ENCODE measurements around the gene CLSTN1. TPM values are rescaled to one million over a fixed set of nuclear protein-coding genes. Genes with fewer than 3 reads are reported as not detected.
A peak's percentile ranks its signal among the peaks of the same experiment; 100 is the strongest.
"Not testable (repeated sequence)": the region's sequence is repeated elsewhere in the genome, so short reads cannot be mapped to it uniquely, and the experiment has no call there.

Gene CLSTN1
- total RNA-seq, 1 donor from 2014 or later: 110 TPM

DNA sequence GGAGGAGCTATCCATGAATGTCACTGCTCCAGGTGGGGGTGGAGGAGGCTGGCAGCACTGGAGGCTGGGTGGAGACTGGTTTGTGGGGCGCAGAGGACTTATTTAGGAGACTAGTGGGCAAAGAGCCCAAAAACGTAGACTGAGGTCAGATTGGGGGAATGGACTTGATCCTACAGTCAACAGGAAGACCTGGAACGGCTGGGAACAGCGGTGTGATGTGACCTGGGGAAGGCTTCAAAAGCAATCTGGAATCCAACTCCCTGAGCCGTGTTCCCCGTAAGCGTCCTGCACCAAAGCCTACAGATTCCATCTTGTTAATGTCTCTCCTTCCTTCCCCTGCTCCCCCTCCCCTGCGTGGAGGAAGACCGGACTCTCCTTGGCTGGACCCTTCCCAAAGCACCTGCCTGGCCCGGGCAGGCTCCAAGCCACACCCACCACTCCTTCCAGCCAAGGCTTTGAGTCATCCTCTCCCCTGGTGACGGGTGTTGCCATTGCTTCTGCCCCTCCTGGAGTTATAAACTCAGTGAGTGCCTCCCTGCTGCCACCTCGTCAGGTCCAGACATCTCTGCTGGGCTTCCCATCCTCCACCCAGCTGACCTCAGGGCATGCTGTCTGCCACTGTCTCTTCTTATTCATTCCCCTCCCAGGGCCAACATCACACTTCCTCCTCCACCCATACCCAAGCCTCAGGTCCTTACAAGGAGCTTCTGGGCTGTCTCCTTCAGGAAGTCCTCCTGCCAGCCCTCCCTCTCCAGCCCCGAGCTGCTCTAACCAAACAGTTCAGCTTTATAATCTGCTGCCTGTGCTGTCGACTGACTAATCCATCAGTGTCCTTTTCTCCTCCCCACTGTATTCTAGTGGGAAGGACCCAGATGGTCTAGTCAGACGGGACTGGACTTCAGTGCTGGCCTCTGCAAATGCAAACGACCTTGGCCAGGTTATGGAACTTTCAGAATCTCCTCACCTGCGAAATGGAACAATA is 1.6 kb upstream of the CLSTN1 start:
- DNase-seq: peak; percentile 73

DNA sequence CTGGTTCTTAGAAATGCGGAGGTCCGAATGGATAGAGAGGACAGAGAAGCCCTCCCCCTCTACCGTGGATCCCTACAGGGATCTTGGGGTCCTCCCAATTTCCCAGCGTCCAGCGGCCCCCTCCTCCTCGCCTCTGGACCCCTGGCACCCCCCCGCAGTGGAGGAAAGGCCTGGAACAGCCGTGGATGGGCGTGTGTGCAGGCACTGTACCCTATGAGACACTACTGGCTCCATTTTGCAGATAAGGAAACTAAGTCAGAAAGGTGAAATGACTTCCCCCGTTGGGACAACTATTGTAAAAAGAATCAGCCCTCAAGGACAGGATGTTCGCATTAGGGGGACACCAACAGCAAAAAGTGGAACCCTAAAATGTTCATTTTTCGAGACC is 931 bp upstream of the CLSTN1 start:
- no peak for DNase-seq

DNA sequence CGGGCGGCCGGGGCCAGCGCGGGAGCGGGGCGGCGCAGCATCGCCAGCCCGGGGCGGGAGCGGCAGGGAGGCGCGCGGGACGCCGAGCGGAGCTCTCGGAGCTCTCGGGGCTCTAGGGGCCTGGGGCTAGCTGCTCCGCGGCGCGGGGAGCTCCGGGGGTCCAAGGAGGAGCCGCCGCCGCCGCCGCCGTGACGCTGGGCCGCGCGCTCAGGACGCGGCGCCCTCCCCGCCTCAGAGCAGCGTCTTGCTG is 147 bp downstream of the CLSTN1 start:
- DNase-seq: no peak

DNA sequence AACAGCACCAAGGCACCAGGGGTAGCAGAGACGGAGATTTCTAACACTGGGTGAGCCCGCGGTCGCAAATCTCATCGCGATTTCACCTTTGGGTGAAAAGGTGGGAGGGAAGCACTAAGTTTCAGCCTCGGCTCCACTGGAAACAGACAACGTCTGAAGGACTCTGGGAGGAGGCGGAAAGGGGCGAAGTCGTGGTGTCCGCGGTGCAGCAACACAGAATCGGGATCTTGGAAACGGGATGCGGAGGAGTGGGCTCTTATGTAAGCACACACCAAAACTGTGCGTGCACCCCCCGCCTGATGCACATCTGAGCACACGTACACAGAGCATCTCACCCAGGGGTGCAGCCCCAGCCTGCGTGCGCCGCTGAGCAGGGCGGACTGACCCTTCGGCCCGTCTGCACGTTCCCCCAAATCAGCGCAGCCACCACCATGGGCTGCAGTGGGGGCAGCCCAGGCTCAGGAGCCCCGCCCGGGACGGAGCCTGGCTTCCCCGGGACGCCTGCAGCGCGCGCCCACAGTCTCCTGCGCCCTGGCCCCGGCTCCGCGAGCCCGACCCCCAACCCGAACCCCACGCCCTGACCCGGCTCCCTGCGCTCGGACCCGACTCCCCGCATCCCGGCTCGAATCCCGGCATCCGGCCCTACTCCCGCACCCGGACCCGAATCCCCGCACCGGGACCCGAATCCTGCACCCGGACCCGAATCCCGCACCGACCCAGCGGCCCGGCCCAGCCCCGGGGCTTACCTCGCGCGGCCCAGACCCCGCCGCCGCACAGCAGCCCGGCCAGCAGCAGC is 670 bp downstream of the CLSTN1 start:
- no peak for DNase-seq

DNA sequence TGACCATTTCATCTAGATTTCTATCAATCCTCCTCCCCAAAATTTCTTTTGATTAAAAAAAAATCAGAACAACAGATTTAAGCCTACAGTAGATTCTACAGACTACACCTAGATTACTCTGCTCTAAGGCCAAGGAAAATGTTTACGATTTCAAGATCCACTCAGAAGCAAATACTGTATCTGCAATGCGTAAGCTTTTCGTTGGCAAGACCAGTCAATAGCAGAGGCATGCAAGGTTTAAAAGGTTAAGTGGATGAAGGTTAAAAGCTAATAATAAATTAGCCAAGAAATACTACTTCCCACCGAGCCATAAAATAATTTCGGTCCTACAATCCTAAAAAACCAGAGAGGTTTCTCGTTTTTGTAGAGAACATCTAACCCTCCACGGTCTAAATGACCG is 1.3 kb downstream of the CLSTN1 start:
- DNase-seq: no peak

DNA sequence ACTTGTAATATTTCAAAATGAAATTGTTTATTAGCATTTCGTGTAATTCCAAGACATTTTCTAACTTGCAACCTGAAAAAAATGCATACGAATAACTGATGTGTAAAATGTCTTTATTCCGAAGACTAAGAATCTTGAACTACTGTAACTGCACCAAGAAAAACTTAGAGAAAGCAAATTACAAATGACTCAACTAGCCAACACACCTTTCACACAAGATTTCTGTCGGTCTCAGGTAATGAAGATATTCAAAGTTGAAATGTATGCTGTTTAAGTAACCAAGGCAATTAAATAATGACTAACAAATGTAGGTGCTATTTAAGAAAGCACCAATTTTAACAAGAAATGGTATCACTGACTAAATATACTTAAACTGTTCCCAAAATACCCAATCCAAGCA is 2.1 kb downstream of the CLSTN1 start:
- DNase-seq: no peak

DNA sequence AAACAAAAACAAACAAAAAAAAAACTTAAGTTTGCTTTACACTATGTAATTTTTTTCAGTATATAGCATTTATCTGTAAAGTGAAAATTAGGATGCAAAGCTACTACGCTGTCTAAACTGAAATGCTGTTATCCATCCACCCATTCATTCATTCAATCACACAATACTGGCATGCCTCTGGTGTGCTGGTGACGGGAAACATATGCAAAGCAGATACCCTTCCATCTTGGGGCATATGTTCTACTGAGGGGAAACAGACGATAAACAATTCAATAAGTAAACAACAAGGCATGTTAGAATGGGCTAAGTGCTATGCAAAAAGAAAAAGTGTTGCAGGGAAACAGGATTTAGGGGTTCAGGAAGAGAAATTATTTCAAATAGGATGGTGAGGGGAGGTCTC is 3.2 kb downstream of the CLSTN1 start:
- no peak for DNase-seq

DNA sequence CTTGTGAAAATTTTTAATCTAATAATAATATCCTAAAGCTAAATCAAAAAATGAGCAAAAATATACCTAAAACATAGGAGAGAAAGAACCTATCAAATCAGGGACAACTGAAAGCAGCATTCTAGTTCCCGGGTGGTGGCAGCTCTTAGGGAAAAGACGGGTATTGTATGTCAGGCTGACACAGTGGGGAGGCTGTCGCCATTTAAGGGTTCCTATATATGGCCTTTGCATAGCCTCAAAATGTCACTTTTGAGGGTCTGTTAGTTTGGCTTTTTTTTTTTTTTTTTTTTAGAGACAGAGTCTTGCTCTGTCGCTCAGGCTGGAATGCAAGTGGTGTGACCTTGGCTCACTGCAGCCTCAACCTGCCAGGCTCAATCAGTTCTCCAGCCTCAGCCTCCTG is 6.0 kb downstream of the CLSTN1 start:
- DNase-seq: no peak

DNA sequence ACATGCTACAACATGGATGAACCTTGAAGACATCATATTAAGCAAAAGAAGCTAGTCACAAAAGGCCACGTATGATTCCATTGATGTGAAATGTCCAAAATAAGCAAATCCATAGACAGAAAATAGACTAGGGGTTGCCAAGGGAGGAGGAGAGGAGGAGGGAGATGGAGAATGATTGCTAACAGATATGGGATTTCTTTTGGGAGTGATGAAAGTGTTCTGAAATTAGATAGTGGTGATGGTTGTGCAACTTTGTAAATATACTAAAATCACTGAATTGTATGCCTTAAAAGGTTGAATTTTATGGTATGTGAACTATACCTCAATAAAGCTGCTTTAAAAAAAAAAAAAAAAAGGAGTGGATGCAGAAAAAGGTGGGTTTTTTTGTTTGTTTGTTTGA is 7.6 kb downstream of the CLSTN1 start:
- DNase-seq: no peak

DNA sequence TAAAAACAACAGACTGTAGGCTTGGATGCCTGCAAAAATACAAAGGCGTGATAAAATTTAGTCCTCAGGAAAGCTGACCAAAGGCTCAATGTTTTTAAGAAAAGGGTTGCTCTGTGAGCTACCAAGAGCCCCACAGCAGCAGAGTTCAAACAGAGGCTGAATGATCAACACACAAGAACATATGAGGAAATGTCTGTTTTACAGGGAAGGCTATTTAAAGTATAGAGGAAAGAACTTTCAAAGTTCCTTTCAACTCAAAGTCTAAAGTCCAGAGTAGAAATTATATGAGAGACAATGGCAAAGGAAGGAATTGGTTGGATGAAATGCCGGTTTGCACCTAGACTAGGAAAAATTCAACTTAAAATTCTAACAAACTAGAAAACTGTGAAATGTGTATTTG is 8.6 kb downstream of the CLSTN1 start:
- DNase-seq: no peak

DNA sequence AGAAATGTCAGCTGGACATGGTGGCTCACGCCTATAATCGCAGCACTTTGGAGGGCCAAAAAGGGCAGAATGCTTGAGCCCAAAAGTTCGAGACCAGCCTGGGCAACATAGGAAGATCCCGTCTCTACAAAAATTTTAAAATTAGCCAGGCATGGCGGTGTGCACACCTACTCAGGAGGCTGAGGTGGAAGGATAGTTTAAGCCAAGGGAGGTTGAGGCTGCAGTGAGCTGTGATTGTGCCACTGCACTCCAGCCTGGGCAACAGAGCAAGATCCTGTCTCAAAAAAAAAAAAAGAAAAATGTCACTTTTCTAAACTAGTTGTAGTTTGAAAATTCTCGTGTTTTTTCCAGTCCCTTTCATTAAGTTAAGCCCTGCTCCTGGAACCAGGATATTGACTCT is 9.1 kb downstream of the CLSTN1 start:
- no peak for DNase-seq

DNA sequence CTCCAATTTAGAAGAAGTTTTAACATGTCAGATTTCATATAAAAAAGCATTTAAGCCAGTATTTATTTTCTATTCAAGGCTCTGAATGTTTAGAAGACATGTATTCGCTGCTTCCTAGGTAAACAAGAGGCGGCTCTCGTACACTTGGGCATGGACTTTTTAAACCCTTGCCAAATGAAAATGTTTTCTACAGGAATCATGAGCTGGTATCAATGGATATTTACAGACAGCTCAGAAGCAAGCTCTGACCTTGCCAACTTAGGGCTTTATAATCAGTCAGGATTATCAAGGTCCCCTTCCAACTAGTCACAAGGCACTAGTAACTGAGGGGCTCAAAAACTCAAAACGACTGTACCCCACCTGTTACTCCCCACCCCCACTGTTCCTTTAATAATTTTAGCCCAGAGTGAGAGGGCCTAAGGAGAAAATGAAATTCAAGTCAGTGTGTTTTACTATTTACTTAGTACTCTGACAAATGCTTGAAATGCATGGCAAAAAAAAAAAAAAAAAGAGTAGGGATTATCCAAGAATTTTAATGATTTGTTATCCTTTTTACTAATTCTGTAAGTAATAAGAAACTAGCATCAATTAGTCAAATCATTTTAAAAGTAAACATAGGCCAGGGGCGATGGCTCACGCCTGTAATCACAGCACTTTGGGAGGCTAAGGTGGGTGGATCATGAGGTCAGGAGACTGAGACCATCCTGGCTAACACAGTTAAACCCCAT is 12.4 kb downstream of the CLSTN1 start:
- no peak for DNase-seq

DNA sequence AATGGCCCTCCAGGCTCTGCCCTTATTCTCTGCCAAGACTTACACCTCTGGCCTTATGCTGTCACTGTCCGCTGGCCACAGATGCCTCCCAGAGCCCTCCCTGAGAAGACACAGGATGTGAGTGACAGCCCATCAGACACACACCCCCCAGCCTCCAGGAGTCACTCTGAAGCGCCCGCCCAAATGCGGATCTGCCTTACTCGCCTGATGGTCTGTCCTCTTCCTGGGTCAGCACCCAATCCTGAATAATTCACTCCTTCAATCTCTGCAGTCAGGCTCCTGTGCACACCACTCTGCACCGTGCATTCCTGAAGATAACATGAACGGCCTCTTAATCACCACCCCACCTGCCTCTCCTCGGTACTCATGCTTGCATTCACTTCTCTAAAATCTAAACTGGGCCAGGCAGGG is 14.7 kb downstream of the CLSTN1 start:
- DNase-seq: no peak

DNA sequence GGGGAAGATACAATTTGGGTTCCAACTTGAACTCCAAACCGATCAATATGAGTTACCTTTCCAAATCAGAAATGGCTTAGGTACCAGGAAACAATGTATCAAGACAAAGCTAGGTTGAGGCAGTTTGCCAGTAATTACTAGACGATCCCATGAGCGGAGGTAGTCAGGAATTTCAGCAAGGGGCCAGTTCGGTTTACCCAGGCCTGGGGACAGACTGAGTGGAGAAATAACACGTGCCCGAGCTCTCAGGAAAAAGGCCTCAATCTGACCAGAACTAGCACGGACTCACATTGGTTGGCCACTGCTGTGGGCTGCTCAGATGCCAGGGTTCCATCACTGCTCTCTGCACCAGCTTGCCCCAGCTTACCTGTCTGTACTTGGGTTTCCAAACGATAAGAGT is 15.3 kb downstream of the CLSTN1 start:
- DNase-seq: no peak

DNA sequence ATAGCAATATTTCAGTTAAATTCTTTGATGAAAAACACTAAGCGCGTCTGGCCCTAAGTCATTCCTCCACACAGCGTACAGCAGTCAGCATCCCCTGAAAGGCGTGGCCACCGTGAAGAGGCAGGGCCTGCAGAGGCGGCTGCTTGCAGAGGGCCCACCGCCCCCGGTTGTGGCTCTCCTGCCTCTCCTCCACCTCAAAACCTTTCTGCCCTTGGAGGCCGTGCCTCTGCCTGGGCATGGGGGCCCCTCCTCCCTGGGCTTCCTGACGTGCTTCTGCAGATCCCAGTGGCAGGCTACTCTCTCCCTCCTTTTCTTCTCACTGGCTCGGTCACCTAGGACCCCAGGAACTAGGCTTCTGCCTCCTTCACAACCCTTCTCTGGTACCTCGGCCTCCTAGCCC is 16.2 kb downstream of the CLSTN1 start:
- DNase-seq: no peak

DNA sequence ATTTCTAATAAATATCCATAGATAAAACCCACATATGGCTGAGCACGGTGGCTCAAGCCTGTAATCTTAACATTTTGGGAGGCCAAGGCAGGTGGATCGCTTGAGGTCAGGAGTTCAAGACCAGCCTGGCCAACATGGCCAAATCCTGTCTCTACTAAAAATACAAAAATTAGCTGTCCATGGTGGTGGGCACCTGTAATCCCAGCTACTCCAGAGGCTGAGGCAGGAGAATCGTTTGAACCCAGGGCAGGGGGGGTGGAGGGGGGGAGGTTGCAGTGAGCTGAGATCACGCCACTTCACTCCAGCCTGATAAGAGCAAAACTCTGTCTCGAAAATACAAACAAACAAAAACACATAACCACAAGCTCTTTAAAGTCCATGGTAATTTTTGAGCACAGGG is 17.8 kb downstream of the CLSTN1 start:
- not testable (repeated sequence) for DNase-seq

DNA sequence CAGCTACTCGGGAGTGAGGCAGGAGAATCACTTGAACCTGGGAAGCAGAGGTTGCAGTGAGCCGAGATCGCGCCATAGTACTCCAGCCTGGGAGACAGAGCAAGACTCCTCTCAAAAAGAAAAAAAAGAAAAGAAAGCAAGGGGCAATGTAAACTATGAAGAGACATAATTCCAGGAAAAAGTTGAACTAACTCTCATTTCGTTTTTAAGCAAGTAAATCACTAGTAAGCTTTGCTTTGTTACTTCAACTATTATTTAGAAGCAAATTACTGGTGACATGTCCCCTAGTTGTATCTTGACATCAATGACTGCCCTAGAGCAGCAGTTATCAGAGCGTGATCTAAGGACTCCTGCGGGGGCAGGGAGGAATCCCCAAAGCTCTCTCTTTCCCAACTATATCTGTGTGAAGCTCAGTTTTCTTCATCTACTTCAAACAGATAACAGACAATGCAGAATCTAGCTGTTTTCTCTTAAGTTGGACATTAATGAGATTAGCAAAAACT is 18.7 kb downstream of the CLSTN1 start:
- no peak for DNase-seq

DNA sequence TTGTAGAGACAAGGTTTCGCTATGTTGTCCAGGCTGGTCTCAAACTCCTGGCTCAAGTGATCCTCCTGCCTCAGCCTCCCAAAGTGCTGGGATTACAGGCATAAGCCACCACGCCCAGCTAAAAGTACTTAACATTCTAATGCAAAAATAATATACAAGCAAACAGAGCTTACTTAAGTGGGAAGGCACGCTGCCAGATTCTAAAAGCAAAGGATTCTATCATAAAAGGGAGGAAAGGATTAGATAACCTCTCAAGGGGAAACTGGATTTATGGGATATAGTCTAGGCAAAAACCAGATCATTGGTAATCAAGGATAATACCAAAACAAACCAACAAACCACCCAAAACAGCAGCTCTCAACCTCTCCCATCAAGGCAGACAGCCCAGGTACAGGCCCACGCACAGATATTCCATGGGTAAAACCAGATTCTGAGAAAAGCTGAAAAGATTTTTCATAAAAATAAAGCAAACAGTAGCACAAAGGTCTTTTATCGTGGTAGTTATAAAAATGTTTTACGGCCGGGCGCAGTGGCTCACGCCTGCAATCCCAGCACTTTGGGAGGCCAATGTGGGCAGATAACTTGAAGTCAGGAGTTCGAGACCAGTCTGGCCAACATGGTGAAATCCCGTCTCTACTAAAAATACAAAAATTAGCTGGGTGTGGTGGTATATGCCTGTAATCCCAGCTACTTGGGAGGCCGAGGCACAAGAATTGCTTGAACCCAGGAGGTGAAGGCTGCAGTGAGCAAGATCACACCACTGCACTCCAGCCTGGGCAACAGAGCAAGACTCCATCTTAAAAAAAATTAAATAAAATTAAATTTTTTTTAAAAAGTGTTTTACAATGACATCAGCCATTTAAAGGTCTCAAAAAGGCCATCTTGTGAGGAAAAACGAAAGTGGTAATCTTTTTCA is 20.5 kb downstream of the CLSTN1 start:
- peak; percentile 25 for DNase-seq

DNA sequence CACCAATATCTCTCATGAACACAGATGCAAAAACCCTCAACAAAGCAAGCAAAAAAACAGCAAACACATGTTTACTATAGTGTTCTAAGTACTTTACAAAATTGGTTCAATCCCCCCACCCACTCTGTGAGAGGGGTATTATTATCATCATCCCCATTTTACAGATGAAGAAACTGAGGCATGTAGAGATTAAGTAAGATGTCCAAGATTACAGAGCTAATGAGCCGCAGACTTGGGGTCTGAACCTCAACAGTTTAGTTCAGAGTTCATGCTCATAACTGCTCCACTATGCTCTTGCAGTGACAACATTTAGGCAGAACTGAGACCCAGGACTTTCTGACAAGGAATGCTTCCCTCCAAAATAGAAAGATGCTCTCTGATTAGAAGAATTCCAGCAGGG is 21.9 kb downstream of the CLSTN1 start:
- DNase-seq: no peak

DNA sequence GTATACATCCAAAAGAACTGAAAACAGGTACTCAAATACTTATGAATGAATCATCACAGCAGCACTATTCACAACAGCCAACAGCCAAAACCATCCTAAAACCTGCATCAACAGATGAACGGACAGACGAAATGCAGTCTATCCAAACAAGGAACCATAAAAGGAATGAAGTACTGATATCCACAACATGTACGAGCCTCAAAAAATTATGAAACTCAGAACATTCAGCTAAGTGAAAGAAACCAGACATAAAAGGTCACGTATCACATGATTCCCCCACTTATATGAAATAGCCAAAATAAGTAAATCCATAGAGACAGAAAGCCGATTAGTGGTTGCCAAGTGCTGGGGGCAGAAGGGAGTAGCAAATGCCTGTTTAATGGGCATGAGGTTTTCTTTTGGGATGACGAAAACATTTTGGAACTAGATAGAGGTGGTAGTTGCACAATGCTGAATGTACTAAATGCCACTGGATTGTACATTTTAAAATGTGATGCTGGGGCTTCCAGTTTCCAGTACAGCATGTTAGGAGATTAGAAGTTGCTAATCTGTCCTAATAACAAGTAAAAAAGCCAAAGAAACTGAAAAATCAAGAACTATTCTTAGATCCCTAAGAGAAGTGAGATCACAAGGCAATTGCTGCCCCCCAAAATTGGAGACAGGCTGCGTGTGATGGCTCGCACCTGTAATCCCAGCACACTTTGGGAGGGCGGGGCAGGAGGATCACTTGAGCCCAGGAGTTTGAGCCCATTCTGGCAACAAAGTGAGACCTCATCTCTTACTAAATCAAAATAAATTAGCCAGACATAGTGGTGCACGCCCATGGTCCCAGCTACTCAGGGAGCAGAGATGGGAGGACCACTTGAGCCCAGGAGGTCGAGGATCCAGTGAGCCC is 25.3 kb downstream of the CLSTN1 start:
- no peak for DNase-seq

DNA sequence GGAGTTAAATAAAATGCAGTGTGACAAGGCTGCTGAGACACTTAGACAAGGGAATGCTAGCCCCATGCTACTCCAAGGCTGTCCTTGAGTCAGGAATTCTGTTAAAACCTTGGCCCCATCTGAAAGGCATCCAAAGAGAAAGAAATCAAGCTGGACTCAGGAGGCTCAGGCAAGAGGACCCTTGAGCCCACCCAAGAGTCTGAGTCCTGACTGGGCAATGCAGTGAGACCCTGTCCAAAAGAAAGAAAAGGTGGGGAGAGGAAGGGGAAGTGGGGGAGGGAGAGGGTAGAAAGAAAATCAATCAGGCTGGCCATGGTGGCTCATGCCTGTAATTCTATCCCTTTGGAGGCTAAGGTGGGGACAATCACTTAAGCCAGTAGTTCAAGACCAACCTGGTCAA is 26.7 kb downstream of the CLSTN1 start:
- DNase-seq: no peak
